HAP-1 (cell line): ENCODE measurements around the gene LBP.
A peak's percentile ranks its signal among the peaks of the same experiment; 100 is the strongest.
"Not testable (repeated sequence)": the region's sequence is repeated elsewhere in the genome, so short reads cannot be mapped to it uniquely, and the experiment has no call there.

ENCODE experiments used
- DNase-seq, 2 experiments: peaks; one replicate each; pipeline ENCODE4 v3.0.0-alpha.2; 2016 to 2020; ENCODE audit warnings: low spot score in 2 of 2
- H3K27me3 ChIP-seq: fragments of 250-450 bp; sonication (Bioruptor Pico); 2 replicates; pipeline ENCODE4 v1.5.1; 2020; ENCODE audit warnings: low read depth, mild to moderate bottlenecking, moderate library complexity
- H3K36me3 ChIP-seq: fragments of 250-450 bp; sonication (Bioruptor Pico); replicated peaks from 2 replicates; pipeline ENCODE4 v1.5.1; 2020; ENCODE audit warnings: mild to moderate bottlenecking
- H3K4me1 ChIP-seq: fragments of 250-450 bp; sonication (Bioruptor Pico); 2 replicates; pipeline ENCODE4 v1.5.1; 2020; ENCODE audit warnings: mild to moderate bottlenecking
- H3K4me3 ChIP-seq: fragments of 250-450 bp; sonication (Bioruptor Pico); 2 replicates; pipeline ENCODE4 v1.5.1; 2020; ENCODE audit warnings: mild to moderate bottlenecking, moderate library complexity
- H3K9me3 ChIP-seq: fragments of 250-450 bp; sonication (Bioruptor Pico); 2 replicates; pipeline ENCODE4 v1.5.1; 2020; ENCODE audit warnings: mild to moderate bottlenecking, moderate library complexity
- in situ Hi-C: fragments of 300-500 bp; cut with MboI; formaldehyde crosslinking; loops from 3 replicates; pipeline ENCODE4 v1.14.3; 2020; ENCODE audit warnings: low sequenced_read_pairs, inconsistent platforms, mixed read lengths

LBP gene

DNA sequence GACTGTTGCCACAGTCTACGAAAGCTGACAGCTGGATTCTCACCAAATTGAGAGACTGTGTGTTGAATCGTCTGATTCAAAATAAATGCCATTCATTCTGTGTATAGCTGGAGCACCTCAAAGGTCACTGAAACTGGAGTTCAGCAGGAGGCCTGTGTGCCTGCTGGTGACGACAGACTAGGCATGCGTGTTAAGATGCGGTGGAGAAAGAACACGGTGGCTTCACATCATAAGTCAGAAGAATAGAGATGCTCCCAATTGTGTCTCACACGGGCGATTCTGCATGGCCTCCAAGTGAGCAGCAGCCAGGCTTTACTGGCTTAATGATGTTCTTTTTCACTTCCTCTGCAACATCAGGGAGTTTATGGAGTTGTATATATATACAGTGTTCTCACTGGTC, 56.5 kb downstream of the LBP start:
- Histone ChIP-seq H3K4me1 (no peaks in the 10 kb centered on the region), H3K4me3 (no peak overlapping the region)
- in situ Hi-C loops, result loop anchor here (10.0 kb wide), 1 partner anchor 178 kb away; no protein-coding TSS in a partner anchor

DNA sequence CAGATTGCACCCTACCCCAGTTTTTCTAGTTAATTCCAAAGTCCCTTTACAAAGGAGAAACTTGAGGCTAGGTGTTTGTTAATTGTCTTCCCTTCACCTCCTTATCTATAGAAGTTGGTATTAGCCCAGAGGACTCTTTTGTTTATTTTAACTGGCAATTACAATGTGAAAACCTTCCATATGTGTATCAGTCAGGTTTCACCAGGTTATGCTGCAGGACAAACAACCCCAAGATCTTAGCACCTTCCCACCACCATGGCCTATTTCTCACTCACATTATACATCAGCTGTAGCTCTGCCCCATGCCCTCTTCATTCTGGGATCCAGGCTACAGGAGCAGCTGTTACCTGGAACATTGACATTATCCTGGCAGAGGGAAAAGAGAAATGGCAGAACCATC, 57.7 kb downstream of the LBP start:
- H3K4me1 ChIP-seq, result no peaks in the 10 kb centered on the region
- DNase-seq, result no peak
- no peaks in the 10 kb centered on the region for H3K27me3 ChIP-seq
- in situ Hi-C loops, result loop anchor here (10.0 kb wide), 1 partner anchor 179 kb away; no protein-coding TSS in a partner anchor
- no peaks in the 10 kb centered on the region; the same call in 1 of the 2 replicates for H3K9me3 ChIP-seq
- no peaks in the 10 kb centered on the region for H3K36me3 ChIP-seq
- no peak overlapping the region for H3K4me3 ChIP-seq

More for the DNA sequence above, 56.5 kb downstream of the LBP start:
- Histone ChIP-seq H3K36me3 (no peaks in the 10 kb centered on the region), H3K9me3 (no peaks in the 10 kb centered on the region; the same call in 1 of the 2 replicates), H3K27me3 (no peaks in the 10 kb centered on the region)
- DNase-seq, result no peak

- no peak overlapping the region for H3K4me3 ChIP-seq
- DNase-seq, result no peak
- in situ Hi-C loops, result loop anchor here (10.0 kb wide), 1 partner anchor 180 kb away; no protein-coding TSS in a partner anchor
Observed at GRCh38 chr20:38405132-38405531, 58.9 kb downstream of the LBP start.

GRCh38 chr20:38406476-38406875, 60.2 kb downstream of the LBP start:
- no peaks in the 10 kb centered on the region for H3K9me3 ChIP-seq
- H3K4me3 ChIP-seq, result no peak overlapping the region
- no peaks in the 10 kb centered on the region for H3K4me1 ChIP-seq
- in situ Hi-C loops, result loop anchor here (10.0 kb wide), 1 partner anchor 182 kb away; no protein-coding TSS in a partner anchor
- H3K36me3 ChIP-seq, result 0 out of 2 replicates have a peak, but pooled peaks cover 2% of the 10 kb centered on the region
- H3K27me3 ChIP-seq, result no peaks in the 10 kb centered on the region
- no peak for DNase-seq

More at GRCh38 chr20:38405132-38405531, 58.9 kb downstream of the LBP start:
- Histone ChIP-seq H3K27me3 (no peaks in the 10 kb centered on the region), H3K9me3 (no peaks in the 10 kb centered on the region; the same call in 1 of the 2 replicates), H3K36me3 (0 out of 2 replicates have a peak, but pooled peaks cover 2% of the 10 kb centered on the region), H3K4me1 (no peaks in the 10 kb centered on the region)

DNA sequence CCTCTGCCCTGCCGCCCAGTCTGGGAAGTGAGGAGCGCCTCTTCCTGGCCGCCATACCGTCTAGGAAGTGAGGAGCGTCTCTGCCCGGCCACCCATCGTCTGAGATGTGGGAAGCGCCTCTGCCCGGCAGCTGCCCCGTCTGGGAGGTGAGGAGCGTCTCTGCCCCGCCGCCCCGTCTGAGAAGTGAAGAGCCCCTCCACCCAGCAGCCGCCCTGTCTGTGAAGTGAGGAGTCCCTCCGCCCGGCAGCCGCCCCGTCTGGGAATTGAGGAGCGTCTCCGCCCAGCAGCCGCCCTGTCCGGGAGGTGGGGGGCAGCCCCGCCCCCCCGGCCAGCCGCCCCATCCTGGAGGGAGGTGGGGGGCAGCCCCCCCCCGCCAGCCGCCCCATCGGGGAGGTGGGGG, 61.0 kb downstream of the LBP start:
- Histone ChIP-seq H3K4me1 (no peaks in the 10 kb centered on the region), H3K36me3 (peaks cover 4% of the 10 kb centered on the region), H3K27me3 (no peaks in the 10 kb centered on the region), H3K9me3 (no peaks in the 10 kb centered on the region), H3K4me3 (no peak overlapping the region)
- in situ Hi-C loops, result loop anchor here (10.0 kb wide), 1 partner anchor 183 kb away; no protein-coding TSS in a partner anchor
- no peak for DNase-seq

GRCh38 chr20:38407822-38408221, 61.5 kb downstream of the LBP start:
- H3K36me3 ChIP-seq, H3K27me3 ChIP-seq, DNase-seq, H3K9me3 ChIP-seq, H3K4me1 ChIP-seq, H3K4me3 ChIP-seq: not testable (repeated sequence)
- in situ Hi-C loops, result loop anchor here (10.0 kb wide), 1 partner anchor 183 kb away; no protein-coding TSS in a partner anchor

DNA sequence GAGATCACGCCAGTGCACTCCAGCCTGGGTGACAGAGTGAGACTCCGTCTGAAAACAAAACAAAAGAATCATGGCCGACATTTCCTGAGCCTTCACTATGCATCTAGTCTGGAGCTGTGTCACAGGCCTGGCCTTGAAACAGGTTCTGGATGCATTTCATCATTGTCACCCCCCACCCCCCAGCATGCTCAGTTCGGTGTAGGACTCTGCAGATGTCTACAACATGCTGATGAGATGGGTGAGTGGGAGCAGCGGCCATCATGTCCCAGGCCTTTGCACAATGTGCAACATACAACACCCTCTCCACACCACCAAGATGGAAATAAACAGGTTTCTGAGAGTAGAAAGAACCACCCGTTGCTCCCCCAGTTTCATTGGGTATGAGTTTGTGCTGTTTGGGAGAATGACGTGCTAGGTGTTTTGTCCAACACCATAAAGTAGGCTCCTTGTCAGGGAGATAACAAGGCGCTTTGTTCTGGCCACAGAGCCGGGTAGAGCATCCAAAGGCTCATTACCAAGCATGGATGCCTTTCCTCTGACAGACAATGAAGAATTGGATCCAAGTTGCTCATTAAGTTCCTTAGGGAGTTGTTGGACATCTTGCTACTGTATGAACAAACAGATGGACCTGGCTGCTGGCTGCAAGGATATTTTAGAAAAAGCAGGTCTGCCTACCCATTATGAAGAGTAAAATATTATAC, 66.7 kb downstream of the LBP start:
- H3K4me3 ChIP-seq, result no peak overlapping the region
- H3K9me3 ChIP-seq, result no peaks in the 10 kb centered on the region
- H3K36me3 ChIP-seq, result peaks cover 41% of the 10 kb centered on the region
- peaks cover 13% of the 10 kb centered on the region for H3K4me1 ChIP-seq
- DNase-seq, result no peak
- H3K27me3 ChIP-seq, result no peaks in the 10 kb centered on the region
- in situ Hi-C loops, result loop anchor here (10.0 kb wide), 1 partner anchor 358 kb away; no protein-coding TSS in a partner anchor

DNA sequence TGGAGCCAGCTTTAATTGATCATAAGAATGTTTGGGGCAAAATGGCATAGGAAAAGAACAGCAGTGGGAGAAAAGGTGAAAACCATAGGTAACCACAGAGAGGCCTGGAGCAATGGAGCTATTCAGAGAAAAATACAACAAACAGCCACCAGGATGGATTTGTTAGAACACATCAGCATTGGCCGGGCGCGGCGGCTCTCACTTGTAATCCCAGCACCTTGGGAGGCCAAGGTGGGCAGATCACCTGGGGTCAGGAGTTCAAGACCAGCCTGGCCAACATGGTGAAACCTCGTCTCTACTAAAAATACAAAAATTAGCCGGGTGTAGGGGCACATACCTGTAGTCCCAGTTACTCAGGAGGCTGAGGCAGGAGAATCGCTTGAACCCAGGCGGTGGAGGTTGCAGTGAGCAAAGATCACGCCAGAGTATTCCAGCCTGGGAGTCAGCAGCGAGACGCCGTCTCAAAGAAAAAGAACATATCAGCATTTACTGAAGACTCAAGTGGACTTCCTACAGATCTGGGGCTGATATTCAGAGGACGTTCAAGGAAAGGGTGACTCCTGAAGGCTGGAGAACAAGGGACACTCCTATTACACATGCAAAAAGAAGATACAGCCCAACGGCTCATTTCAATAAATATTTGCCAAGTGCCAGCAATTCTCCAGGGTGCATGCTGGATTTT, 68.6 kb downstream of the LBP start:
- in situ Hi-C loops, result loop anchor here (10.0 kb wide), 1 partner anchor 360 kb away; no protein-coding TSS in a partner anchor
- H3K4me3 ChIP-seq, result no peak overlapping the region
- no peak for DNase-seq
- peaks cover 16% of the 10 kb centered on the region for H3K4me1 ChIP-seq
- H3K9me3 ChIP-seq, result no peaks in the 10 kb centered on the region
- H3K27me3 ChIP-seq, result no peaks in the 10 kb centered on the region
- H3K36me3 ChIP-seq, result peaks cover 58% of the 10 kb centered on the region

GRCh38 chr20:38418509-38419204, 72.4 kb downstream of the LBP start:
- peaks cover 16% of the 10 kb centered on the region for H3K4me1 ChIP-seq
- no peaks in the 10 kb centered on the region for H3K27me3 ChIP-seq
- H3K4me3 ChIP-seq, result no peak overlapping the region
- in situ Hi-C loops, result loop anchor here (10.0 kb wide), 1 partner anchor 364 kb away; no protein-coding TSS in a partner anchor
- H3K36me3 ChIP-seq, result peaks cover 80% of the 10 kb centered on the region
- DNase-seq, result peak in 1 of 2 experiments; percentile 36
- no peaks in the 10 kb centered on the region for H3K9me3 ChIP-seq

DNA sequence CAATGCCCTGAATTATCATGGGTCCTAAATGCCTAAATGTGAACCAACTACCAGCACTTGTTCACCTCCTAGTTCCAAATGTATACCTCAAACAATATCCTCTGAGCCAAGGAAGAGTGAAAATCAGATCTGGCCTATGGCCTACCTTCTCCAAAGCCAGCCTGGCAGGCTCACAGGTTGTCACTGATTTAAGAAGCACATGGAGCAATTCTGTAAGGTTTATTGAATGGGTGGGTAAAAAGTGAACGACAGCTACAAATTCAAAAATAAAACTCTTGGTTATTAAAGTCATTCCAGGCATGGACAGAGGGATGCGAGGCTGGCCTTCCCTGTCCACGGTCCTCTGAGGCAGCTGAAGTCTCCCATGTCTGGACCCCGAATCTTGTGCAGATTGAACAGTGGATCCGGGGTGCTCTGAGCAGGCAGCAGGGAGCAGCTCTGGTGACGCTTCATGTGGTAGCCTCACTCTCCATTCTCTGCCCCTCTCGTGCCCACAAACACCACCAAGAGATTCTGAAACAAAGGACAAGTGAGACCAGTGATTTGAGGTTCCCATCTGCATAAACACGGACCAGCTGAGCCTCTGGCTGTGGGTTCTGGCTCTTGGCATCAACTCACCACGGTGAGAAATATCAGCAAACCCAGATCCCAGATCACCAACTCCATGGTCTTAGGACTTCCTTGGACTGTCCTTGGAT, 74.3 kb downstream of the LBP start:
- no peak for DNase-seq
- peaks cover 16% of the 10 kb centered on the region for H3K4me1 ChIP-seq
- H3K36me3 ChIP-seq, result peaks cover 83% of the 10 kb centered on the region
- no peaks in the 10 kb centered on the region for H3K9me3 ChIP-seq
- no peaks in the 10 kb centered on the region for H3K27me3 ChIP-seq
- no peak overlapping the region for H3K4me3 ChIP-seq
- in situ Hi-C loops, result no loop called here

GRCh38 chr20:38421915-38422314, 75.6 kb downstream of the LBP start:
- in situ Hi-C loops, result no loop called here
- DNase-seq, result no peak
- Histone ChIP-seq H3K27me3 (no peaks in the 10 kb centered on the region), H3K36me3 (peaks cover 88% of the 10 kb centered on the region), H3K9me3 (no peaks in the 10 kb centered on the region), H3K4me3 (no peak overlapping the region), H3K4me1 (peaks cover 9% of the 10 kb centered on the region)

- Histone ChIP-seq H3K36me3 (peaks cover 99% of the 10 kb centered on the region), H3K4me1 (no peaks in the 10 kb centered on the region), H3K9me3 (no peaks in the 10 kb centered on the region), H3K4me3 (no peak overlapping the region), H3K27me3 (no peaks in the 10 kb centered on the region)
- in situ Hi-C loops, result no loop called here
- no peak for DNase-seq
Observed at GRCh38 chr20:38423541-38423940, 77.3 kb downstream of the LBP start.

- DNase-seq, result no peak
- H3K27me3 ChIP-seq, result no peaks in the 10 kb centered on the region
- no peak overlapping the region for H3K4me3 ChIP-seq
- in situ Hi-C loops, result no loop called here
- H3K9me3 ChIP-seq, result no peaks in the 10 kb centered on the region
- H3K36me3 ChIP-seq, result peaks cover 99% of the 10 kb centered on the region
- H3K4me1 ChIP-seq, result no peaks in the 10 kb centered on the region
Observed at GRCh38 chr20:38424401-38424800, 78.1 kb downstream of the LBP start.
